Epithelial cell of esophagus (primary cell): ENCODE data around the gene MZF1.
A peak's percentile ranks its signal among the peaks of the same experiment; 100 is the strongest.

Experiments
- DNase-seq: peaks from one replicate; pipeline ENCODE4 v3.0.0; 2010; ENCODE audit warnings: low read depth
- H3K4me3 ChIP-seq: 2 replicates; pipeline ENCODE4 v1.5.1; 2011; ENCODE audit warnings: mild to moderate bottlenecking, low read length, control low read depth
- CTCF ChIP-seq: IDR thresholded peaks from 2 replicates; pipeline ENCODE4 v1.5.1; 2011; ENCODE audit warnings: low read depth, mild to moderate bottlenecking, low read length, control low read depth, inconsistent platforms; ENCODE audit not compliant: insufficient read depth; ENCODE audit errors: missing control alignments

The MZF1 gene

GRCh38 chr19:58556622-58557220 is 16.4 kb downstream of the MZF1 start:
- DNase-seq = no peak
- H3K4me3 ChIP-seq = peak overlapping the region; percentile 90
- no peak for TF ChIP-seq CTCF

GRCh38 chr19:58555920-58556621 is 17.1 kb downstream of the MZF1 start:
- H3K4me3 ChIP-seq = no peak overlapping the region
- TF ChIP-seq CTCF = no peak
- DNase-seq = no peak

GRCh38 chr19:58555369-58555885 is 17.7 kb downstream of the MZF1 start:
- DNase-seq = no peak
- H3K4me3 ChIP-seq = peak overlapping the region; percentile 94
- TF ChIP-seq CTCF = no peak

- peak; percentile 95 for DNase-seq
- TF ChIP-seq CTCF = no peak
These were observed 18.4 kb downstream of the MZF1 start, which contains the start of gene CHMP2A for GRCh38 chr19:58554494-58555368. TSS of gene CHMP2A (minus strand) at chr19:58555105. CDS start at chr19:58554212, 893 bp downstream.

GRCh38 chr19:58553799-58554493 is 19.2 kb downstream of the MZF1 start:
- peak overlapping the region; percentile 94 for H3K4me3 ChIP-seq
- no peak for TF ChIP-seq CTCF
- no peak for DNase-seq

More at GRCh38 chr19:58554494-58555368, 18.4 kb downstream of the MZF1 start, which contains the start of gene CHMP2A:
- peak within 1 kb of the TSS; percentile 94 for H3K4me3 ChIP-seq

GRCh38 chr19:58552655-58553054 is 20.5 kb downstream of the MZF1 start:
- TF ChIP-seq CTCF = no peak
- DNase-seq = no peak
- no peak overlapping the region for H3K4me3 ChIP-seq
